GM21360 (cell line): Measurements from ENCODE around the gene TMEM91.
"Not testable (repeated sequence)": the region's sequence is repeated elsewhere in the genome, so short reads cannot be mapped to it uniquely, and the experiment has no call there.

Source experiments
- ATAC-seq: cut with Tn5 transposase; IDR thresholded peaks from one replicate; pipeline ENCODE4 v1.9.1; 2021; ENCODE audit warnings: mild to moderate bottlenecking, moderate library complexity; ENCODE audit not compliant: unreplicated experiment

TMEM91 gene

GRCh38 chr19:41352609-41353465 lies 23.5 kb upstream of the TMEM91 start:
- ATAC-seq, result no peak

- peak; percentile 36 for ATAC-seq
Observed at GRCh38 chr19:41353466-41354342, 22.6 kb upstream of the TMEM91 start, which contains the start of gene TGFB1. TGFB1 (minus strand) TSS chr19:41353922; CDS start chr19:41353044, 878 bp downstream.

GRCh38 chr19:41354343-41354953 lies 21.9 kb upstream of the TMEM91 start:
- no peak for ATAC-seq

DNA sequence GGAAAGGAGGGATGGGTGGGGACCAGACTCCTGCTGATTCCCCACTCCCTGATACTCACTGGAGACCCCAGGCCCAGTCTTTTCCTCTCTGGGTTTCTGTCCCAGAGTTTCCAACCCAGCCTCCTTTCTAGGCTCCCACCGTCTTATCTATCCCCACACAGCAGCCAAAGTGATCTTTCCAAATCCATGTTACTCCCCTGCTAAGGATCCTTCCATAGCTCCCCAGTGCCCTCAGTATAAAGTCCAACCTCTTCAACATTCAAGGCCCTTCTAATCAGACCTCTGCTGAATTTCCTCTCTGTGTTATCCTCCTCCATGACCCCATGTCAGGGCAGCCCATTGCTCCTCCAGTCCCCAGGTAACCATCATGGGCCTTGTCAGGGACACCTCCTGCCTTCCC lies 21.3 kb upstream of the TMEM91 start:
- ATAC-seq, result no peak

DNA sequence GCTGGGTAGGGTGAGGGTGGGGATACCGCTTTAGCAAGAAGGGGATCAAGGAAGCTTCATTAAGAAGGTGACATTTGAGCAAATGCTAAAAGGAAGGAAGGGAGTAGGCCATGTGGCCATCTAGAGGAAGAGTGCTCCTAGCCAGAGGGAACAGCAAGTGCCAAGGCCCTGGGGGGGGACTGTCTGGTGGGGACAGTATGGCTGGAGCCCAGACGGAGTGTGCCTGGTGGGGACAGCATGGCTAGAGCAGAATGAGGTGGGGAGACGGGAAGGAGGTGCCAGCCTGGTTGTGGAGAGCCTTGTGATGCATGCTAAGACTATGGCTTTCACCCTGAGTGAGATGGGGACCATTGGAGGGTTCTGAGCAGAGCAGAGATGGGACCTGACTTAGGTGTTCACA lies 20.5 kb upstream of the TMEM91 start:
- no peak for ATAC-seq

- ATAC-seq, result no peak
Observed at GRCh38 chr19:41356984-41357739, 19.2 kb upstream of the TMEM91 start.

GRCh38 chr19:41357746-41358145 lies 18.6 kb upstream of the TMEM91 start:
- ATAC-seq, result no peak

DNA sequence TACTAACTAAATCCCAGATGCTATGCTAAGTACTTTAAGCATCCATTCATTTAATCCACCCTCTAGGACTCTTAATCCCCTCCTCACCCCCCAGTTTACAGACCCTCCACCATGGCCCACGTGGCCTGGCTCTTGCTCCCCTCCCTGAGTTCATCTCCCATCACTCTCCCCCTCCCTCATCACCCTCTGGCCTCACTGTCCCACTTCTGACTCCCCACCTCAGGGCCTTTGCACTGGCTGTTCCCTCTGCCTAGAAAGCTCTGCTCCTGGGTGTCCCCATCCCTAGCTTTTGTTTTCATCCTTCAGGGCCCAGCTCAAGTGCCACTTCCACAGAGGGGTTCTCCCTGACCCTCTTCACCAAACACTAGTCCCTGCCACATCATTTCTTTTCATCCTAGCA lies 16.6 kb upstream of the TMEM91 start:
- no peak for ATAC-seq

GRCh38 chr19:41362143-41362847 lies 14.0 kb upstream of the TMEM91 start:
- no peak for ATAC-seq

DNA sequence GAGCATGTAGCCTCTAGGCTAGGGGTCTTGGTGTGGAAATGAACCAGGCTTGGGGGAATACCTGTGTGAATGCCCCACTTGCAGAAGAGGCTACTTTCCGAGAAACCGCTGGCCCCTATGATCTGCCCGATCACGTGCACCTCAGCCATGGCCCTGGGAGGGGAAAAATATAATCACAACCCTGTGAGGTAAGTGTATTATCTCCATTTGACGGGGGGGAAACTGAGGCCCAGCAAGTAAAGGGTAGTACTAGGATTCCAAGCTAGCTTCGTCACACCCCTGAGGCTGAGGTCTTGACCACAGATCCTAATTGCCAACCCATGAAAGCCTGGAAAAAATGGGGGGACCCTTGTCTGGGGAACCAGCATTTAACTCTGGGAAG lies 13.0 kb upstream of the TMEM91 start:
- no peak for ATAC-seq

GRCh38 chr19:41363753-41364523 lies 12.4 kb upstream of the TMEM91 start, which contains the start of gene B9D2:
B9D2 (minus strand) TSS chr19:41364149; CDS start chr19:41363519, 630 bp downstream.
- peak; percentile 75 for ATAC-seq

DNA sequence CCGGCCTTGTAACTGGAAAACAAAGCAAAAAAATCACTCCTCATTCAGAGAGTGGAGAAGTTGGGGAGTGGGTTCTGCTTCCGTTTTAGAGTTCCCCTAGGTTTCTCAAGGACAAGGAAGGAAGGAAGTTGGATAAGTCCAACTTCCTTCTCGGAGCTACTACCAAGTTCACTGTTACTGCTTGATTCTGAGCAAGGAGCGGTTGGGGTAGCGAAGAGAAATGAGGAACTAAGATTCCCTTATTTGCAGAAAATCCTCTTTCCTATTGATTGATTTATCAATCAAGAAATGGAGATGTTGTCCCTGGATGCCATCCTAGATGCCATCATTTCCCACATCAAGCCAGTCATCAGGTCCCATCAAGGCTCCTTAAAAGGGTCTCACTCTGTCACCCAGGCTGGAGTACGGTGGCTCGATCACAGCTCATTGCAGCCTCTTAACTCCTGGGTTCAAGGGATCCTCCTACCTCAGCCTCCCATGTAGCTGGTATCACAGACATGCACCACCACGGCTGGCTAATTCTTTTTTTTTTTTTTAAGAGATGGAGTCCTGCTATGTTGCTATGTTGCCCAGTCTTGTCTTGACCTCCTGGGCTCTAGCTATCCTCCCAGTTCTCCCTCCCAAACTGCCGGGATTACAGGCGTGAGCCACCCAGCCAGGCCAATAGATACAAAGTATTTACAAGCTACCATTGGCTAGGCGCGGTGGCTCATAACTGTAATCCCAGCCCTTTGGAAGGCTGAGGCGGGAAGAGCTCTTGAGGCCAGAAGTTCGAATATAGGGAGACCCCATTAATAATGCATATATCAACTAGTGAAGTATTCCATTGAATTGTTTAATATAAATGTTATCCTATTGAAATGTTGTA lies 11.6 kb upstream of the TMEM91 start:
- ATAC-seq, result no peak

GRCh38 chr19:41366089-41366488 lies 10.2 kb upstream of the TMEM91 start:
- ATAC-seq, result no peak

- ATAC-seq, result no peak
Observed at GRCh38 chr19:41367848-41368301, 8.5 kb upstream of the TMEM91 start.

GRCh38 chr19:41369769-41370168 lies 6.6 kb upstream of the TMEM91 start:
- no peak for ATAC-seq

DNA sequence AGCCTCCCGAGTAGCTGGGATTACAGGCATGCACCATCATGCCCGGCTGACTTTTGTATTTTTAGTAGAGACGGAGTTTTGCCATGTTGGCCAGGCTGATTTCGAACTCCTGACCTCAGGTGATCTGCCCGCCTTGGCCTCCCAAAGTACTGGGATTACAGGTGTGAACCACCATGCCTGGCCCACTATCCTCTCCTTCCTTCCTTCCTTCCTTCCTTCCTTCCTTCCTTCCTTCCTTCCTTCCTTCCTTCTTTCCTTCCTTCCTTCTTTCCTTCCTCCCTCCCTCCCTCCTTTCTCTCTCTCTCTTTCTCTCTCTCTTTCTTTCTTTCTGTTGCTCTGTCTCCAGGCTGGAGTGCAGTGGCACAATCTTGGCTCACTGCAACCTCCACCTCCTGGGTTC lies 5.2 kb upstream of the TMEM91 start:
- ATAC-seq, result not testable (repeated sequence)

DNA sequence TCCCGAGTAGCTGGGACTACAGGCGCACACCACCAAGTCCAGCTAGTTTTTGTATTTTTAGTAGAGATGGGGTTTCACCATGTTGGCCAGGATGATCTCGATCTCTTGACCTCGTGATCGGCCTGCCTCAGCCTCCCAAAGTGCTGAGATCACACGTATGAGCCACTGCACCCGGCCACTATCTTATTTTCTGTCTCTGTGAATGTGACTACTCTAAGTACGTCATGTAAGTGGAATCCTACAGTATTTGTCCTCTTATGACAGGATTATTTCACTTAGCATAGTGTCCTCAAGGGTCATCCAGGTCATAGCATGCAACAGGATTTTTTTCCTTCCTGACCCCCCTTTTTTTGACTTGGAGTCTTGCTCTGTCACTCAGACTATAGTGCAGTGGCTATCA lies 4.8 kb upstream of the TMEM91 start:
- ATAC-seq, result no peak

DNA sequence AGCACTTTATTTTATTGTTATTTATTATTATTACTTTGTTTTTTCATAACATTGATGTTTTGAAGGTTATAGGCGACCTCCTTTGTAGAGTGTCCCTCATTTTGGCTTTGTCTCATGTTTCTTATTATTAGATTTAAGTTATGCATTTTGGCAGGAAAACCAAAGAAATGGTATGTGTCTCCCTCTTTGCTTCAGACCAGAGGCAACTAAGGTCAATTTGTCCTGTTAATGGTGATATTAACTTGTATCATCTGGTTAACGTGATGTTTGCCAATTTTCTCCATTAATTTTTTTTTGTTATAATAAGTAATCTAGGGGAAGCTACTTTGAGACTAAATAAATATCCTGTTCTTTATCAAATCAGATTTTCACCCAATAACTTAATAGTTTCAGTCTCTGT lies 3.8 kb upstream of the TMEM91 start:
- no peak for ATAC-seq
